ENCODE results near the gene UBAP2.
"Not testable (repeated sequence)": the region's sequence is repeated elsewhere in the genome, so short reads cannot be mapped to it uniquely, and the experiment has no call there.

Gene UBAP2

DNA sequence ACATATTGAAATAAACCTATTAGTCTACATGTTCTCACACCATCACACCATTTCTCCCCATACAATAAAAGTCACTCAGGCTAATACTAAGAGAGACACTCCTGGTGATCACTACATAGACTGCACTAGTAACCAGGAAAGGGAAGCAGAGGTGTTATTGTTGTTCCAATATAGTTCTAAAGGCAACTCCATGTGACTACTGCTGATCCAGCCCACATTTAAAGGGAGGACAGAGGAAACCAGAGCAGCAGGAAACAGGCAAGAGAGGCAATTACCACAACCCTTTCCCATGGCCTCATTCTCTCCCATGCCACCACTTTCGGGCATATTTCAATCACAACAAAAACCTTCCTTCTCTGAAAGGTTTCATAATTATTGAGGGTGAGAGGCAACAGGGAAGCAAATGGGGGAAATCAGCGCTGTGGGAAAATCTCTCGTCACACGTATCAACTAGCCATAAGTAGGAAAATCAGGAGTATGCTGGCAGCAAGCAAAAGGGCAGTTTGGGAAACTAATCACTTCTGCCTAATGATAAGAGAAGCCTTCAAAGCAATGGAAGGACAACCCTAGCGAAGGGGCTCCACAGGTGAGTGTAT is 1.8 kb downstream of the UBAP2 start:
- DNase-seq = no peak

DNA sequence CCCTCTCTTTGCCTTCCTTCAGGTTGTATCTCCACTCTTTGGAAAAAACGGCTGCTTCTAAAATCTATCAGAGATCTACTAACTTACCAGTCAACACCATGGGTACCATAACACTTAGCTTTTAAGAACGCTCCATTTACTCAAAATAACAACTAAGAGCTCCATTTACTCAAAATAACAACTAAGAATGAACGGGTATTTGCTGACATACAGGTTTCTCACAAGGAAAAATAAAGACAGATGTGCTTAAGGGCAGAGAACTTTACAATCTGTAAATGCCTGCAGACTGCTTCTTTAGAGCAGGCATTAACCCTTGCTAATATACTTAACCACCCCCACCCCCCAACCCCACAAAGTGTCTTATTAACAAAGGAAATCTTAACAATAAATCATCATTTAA is 2.8 kb downstream of the UBAP2 start:
- DNase-seq = no peak

DNA sequence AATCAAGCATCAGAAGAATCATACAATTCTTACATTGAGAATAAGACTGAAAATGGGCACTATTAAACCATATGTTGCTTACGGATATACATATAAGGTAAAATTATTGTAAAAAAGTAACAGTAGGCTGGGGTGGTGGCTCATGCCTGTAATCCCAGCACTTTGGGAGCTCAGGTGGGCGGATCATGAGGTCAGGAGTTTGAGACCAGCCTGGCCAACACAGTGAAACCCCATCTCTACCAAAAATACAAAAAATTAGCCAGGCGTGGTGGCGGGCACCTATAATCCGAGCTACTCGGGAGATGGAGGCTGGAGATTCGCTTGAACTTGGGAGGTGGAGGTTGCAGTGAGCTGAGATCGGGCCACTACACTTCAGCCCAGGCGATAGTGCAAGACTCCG is 6.6 kb downstream of the UBAP2 start:
- not testable (repeated sequence) for DNase-seq

DNA sequence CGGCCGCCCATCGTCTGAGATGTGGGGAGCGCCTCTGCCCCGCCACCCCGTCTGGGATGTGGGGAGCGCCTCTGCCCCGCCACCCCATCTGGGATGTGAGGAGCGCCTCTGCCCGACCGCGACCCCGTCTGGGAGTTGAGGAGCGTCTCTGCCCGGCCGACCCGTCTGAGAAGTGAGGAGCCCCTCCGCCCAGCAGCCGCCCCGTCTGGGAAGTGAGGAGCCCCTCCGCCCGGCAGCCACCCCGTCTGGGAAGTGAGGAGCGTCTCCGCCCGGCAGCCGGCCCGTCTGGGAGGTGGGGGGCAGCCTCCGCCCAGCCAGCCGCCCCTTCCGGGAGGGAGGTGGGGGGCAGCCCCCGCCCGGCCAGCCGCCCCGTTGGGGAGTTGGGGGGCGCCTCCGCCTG is 9.8 kb downstream of the UBAP2 start:
- DNase-seq = not testable (repeated sequence)

DNA sequence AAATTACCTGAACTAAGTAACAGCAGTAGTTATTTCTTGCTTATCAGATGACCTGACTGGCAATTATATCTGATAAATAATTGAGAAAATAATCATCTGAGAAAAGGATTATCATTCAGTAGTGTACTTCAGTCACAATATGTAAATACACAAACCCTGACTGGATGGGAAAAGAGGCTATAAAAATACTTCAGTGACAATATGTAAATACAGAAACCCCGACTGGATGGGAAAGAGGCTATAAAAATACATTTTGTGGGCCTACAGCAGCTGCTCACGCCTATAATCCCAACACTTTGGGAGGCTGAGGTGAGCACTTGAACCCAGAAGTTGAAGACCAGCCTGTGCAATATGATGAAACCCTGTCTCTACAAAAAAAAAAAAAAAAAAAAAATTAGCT is 11.1 kb downstream of the UBAP2 start:
- DNase-seq = no peak

DNA sequence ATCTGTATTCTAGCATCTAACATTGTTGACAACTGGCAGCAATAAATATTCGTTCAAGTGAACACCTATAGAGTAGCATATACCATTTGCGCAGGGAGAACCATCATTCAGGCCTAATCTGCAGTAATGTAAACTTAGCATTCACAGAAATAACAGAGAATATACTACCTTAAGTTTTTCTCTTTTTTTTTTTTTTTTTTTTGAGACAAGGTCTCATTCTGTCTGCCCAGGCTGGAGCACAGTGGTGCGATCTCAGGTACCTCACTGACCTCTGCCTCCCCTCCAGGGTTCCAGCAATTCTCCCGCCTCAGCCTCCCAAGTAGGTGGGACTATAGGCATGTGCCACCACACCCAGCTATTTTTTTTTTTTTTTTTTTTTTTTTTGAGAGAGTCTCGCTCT is 12.1 kb downstream of the UBAP2 start:
- DNase-seq = no peak

DNA sequence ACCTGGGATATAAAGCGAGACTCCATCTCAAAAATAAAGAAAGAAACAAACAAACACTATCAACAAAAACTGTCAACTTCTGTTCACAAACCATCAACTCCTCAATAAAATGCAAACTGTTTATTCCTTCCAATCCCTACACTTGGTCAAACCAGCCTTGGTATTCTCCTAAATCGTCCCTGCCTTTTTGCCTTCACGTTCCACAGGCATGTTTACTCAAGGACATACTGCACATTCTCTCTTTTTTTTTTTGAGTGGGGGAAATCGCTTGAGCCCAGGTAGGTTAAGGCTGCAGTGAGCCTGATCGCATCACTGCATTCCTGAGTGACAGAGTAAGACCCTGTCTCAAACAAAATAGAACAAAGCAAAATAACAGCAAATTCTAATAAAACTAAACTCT is 13.0 kb downstream of the UBAP2 start:
- no peak for DNase-seq

DNA sequence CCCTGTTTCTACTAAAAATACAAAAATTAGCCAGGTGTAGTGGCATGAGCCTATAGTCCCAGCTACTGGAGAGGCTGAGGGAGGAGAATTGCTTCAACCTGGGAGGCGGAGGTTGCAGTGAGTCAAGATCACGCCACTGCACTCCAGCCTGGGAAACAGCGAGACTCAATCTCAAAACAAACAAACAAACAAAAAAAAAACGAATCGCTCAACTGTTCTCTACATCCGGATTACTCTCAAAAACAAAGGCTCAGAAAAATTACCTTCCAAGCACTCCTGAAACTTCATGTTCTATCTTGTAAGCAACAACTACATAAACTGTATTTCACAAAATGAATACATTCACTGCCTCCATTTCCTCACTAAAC is 14.0 kb downstream of the UBAP2 start:
- no peak for DNase-seq

DNA sequence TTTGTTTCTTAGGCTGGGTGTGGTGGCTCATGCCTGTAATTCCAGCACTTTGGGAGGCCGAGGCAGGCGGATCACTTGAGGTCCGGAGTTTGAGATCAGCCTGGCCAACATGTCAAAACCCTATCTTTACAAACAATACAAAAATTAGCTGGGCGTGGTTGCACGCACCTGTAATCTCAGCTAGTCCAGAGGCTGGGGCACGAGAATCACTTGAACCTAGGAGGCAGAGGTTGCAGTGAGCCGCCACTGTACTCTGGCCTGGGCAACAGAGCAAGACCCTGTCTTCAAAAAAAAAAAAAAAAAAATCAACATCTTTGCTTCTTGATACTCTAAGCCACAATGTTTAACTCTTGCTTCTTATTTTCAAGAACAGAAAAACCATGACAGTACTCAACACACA is 16.1 kb downstream of the UBAP2 start:
- DNase-seq = no peak

DNA sequence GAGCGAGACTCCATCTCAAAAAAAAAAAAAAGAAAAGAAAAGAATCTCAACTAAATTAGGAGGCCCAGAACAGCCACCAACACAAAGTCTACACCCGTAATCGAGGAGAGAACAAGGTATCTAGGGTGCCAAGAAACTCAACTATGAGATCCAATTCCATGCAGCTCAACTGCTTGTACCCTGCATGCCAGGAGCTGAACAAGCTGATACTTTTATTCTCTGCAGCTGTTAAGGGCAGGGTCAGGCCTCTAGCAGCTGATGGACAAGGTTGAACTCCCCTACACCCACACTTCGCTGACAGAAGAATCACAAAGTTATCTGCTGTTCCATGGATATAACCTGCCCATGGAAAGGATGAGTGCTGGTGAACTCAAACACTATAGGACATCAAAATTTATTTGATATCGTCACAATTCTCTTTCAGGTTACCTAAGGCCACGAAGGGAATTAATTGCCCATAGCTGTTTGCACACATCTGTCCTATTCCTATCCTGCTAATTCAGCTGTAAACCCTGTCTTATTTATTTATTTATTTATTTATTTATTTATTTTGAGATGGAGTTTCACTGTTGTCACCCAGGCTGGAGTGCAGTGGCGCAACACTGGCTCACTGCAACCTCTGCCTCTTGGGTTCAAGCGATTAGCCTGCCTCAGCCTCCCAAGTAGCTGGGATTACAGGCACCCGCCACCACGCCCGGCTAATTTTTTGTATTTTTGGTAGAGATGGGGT is 20.7 kb downstream of the UBAP2 start:
- DNase-seq = no peak

DNA sequence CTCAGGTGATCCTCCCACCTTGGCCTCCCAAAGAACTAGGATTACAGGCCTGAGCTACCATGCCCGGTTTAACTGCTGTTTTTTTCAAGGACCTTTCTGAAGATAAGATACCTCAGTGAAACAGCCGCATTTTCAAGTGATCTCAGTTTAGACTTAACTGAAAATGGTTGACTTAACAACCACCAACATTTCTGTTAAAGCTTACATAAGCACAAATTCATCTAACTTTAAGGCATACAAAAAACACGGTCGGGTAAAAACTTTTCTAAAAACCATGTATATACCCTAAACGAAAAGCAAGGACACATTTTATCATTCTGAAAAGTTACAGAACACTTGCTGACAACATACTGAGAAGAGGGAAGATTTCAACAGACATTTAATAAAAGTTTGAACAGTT is 22.9 kb downstream of the UBAP2 start:
- DNase-seq = no peak

DNA sequence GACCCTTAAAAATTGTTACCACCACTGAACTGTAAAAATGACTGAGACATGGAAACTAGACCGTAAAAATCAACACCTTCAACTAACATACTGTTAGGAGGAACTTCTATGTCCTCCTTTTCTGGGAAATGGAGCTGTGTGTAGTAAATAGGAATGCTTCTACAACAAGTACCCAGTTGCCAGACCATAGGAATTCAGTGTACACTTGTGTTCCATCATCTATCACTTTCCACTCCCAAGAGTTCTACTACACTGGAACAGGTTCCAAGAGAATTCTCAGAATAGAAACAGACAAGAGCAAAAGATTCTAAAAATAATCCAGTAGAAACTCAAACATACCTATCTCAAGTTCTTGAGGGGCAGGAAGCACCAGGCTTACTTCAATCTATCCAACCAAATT is 23.6 kb downstream of the UBAP2 start:
- DNase-seq = no peak

DNA sequence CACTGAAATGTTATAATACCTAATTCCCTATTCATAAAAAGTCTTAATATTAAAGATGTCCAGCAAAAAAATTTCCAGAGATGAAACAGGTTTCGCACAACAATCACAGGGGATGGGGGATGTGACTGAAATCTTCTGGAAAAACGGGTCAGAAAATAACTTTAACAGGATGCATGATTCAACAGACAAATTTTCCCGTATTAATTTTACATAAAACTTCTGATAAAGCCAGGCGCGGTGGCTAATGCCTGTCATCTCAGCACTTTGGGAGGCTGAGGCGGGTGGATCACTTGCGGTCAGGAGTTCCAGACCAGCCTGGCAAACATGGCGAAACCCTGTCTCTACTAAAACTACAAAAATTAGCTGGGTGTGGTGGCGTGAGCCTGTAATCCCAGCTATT is 24.2 kb downstream of the UBAP2 start:
- not testable (repeated sequence) for DNase-seq

DNA sequence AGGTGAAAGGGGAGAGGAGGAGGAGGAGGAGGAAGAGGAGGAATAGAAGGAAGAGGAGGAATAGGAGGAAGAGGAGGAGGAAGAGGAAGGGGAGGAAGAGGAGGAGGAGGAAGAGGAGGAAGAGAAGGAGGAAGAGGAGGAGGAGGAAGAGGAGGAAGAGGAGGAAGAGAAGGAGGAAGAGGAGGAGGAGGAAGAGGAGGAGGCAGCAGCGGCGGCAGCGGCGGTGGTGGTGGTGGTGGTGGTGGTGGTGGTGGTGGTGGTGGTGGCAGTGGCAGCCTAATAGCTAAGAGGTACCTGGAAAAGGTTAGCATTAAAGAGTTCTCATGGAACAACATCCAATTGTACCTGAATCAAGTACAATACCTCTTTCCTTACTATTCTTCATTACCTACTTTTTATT is 32.5 kb downstream of the UBAP2 start:
- DNase-seq = no peak

DNA sequence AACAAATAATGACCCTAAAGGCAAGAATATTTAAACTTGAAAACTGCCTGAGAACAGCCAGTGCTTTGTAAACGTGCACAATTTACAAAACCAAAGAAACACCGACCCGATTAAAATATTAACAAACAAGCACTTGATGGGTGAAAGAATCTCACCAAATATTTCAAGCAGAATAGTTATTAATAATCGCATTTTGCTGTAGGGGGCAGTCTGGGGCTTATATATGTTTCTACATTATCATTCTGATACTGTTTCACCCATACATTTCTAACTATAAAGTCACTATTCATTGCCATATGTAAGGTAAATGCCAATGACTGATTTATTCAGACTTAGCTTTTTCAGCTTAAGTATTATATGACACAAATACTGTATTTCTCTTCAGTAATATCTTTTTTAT is 37.7 kb downstream of the UBAP2 start:
- peak; percentile 12 for DNase-seq

DNA sequence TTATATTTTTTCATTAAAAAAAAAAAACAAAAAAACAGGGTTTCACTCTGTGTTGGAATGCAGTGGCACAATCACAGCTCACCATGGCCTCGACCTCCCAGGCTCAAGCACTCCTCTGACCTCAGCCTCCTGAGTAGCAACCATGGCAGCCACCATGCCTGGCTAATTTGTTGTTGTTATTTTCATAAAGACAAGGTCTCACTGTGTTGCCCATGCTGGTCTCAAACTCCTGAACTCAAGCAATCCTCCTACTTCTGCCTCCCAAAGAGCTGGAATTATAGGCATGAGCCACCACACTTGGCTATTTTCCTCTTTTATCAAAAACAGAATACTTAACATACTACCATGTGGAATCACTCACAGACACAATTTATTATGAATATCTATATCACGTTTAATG is 46.7 kb downstream of the UBAP2 start:
- DNase-seq = no peak

DNA sequence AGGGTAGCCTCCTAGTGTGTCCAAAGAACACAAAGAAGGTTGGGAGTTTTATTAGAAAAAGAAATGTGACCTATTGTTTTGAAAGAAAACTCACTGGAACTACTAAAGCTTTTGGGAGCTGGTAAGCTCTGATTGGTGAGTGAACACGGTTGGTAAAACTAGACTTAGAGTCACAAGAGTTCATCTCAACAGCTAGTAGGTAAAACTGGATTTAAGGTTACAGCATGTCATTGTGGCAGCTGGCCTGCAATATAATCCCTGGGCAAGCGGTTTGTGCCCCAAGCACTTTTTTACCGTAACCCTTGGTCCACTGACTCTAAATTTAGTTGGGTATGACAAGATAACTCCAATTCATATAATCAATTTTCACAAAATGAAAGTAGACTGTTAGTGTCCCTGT is 47.4 kb downstream of the UBAP2 start:
- DNase-seq = no peak

DNA sequence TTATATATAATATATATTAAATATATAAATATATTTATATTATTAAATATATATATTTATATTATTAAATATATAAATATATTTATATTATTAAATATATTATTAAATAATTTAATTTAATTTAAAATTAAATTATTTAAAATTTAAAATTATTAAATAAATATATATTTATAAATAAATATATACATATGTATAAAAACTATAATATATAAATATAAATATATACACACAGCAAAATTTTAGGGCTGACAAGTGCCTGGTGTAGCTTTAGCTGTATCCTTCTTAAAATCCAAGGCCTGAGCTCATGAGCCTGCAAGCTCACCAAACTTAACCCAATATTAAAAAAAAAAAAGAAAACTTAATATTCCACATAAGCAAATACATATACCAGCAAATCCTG is 53.2 kb downstream of the UBAP2 start:
- DNase-seq = no peak

DNA sequence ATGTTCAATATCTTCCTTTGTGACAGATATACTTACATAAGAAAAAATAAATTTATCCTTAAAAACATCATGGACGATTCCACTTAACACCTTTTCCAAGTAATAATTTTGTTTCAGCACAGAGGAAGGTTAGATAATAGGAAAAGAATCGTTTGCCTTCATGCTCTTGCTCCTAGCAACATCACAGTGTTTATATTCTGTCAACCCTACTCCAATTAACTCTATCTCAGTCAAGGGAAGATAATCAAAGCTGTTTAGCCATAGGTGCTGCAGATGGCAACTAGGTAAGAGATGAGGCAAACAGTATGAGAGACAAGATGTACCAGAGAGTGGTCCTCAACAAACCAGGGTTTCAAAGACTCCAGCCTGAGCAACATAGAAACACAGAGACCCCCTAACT is 55.6 kb downstream of the UBAP2 start:
- no peak for DNase-seq

DNA sequence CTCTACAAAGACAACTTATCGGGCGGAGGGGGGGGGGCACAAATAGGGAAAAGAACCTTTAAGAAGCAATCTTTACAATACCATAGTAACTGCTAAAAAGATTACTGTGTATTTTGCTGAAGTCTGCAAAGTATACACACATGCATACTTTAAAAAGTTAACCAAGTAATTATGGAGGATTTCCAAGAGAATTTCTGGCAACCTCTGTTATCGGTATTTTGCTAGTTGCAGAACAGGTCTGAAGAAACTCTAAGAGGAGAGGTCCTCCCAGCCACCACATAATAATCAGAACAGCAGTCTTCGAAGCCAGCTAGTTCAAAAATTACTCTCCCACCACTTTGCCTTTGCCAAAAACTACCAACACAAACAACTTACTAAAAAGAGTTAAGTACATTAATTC is 56.1 kb downstream of the UBAP2 start:
- DNase-seq = no peak

DNA sequence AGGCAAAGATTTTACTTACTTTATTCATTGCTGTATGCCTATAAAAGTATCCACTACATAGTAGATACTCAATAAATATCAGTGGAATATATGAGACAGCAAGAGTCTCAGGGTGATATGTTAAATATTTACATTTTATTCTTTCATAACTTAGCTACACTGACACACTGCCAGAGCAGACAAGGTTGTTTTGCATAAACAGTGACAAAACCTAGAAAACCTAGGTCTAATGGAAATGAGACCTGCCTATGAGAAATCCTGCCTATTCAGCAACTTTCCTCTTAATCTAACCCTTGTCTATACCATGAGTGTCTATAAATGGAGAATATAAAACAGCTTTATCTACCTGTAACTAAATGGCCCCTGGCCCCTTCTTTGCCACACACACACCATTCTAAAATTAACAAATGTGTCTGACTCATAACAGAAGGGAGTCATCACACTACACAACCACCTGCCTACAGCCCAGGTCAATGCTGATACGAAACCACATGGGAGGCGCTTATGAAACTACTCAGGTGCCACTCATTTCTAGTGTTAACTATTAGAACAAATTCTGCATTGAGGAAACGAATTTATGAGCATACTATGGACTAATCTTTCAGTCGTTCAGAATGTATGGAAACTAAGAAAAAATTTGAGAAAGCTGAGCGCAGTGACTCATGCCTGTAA is 60.3 kb downstream of the UBAP2 start:
- no peak for DNase-seq

DNA sequence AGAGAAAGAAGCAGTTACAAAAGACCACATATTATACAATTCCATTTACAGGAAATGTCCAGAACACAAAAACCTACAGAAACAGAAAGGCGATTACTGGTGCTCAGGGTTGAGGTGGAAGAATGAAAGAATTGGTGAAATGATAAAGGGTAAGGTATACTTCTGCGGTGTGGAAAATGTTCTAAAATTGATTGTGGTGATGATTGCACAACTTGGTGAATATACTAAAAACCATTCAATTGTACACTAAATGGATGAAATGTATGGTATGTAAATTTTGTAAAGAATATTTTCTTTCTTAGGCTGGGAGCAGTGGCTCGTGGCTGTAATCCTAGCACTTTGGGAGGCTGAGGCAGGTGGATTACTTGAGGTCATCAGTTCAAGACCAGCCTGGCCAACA is 72.3 kb downstream of the UBAP2 start:
- DNase-seq = no peak

DNA sequence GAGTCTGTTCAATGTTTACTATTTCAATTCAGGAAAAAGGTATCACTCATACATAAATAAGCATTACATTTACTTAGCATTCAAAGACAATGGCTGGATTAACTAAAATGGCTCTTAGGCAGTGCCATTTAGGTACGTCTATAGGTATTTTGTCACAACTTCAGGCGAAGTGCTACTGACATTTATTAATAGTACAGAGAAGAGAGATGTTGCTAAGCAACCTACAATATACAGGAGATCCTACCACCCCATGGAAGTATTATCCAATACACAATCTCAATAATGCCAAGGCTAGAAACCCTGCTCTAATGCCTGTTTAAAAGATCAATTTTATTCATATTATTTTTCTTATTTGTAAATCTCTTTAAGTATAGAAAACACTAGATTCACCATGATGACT is 76.0 kb downstream of the UBAP2 start:
- no peak for DNase-seq

DNA sequence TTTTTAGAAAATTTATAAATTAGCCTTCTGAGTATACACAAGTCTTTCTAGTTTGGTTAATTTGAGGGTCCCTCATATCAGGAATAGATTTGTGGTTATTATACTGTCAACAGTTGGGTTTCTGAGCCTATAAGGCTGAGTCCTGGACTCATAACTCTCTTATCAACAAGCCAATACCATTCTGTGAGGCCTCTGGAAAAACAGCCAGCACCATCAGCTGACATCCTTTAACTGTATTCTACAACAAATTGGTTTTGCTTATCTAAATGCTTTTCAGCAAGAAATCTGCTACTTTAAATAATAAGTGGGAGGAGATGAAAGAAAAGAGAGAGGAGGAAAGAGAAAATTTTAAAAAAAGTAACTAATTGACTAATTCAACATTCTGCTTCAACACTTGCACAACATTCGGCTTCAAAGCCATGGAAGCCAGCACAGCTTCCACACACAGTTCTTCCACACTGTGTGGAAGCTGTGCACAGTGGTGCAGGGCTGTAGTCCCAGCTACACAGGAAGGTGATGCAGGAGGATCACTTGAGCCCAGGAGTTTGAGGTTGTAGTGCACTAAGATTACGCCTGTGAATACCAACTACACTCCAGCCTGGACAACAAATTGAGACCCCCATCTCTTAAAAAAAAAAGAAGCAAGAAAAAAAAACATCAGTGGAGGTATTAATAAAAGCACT is 84.5 kb downstream of the UBAP2 start:
- DNase-seq = no peak

Data from HCEC 1CT (cell line).